ENCODE measurements around the gene EPS15.

DNA sequence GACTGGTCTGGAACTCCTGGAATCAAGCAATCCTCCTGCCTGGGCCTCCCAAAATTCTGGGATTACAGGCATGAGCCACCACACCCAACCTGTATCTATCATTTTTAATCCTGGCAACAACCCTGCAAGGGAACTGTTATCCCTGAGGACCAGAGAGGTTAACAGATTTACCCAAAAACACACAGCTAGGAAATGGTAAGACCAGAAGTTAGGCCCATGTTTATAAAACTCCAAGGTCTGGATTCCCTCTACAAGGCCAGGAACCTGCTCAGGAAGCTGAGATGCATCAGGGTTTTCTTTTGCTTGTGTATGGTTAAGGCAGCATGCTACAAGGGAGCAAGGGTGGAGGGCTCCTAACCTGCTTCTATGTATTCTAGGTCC lies 170.9 kb downstream of the EPS15 start:
- TF ChIP-seq, protein P1, sequence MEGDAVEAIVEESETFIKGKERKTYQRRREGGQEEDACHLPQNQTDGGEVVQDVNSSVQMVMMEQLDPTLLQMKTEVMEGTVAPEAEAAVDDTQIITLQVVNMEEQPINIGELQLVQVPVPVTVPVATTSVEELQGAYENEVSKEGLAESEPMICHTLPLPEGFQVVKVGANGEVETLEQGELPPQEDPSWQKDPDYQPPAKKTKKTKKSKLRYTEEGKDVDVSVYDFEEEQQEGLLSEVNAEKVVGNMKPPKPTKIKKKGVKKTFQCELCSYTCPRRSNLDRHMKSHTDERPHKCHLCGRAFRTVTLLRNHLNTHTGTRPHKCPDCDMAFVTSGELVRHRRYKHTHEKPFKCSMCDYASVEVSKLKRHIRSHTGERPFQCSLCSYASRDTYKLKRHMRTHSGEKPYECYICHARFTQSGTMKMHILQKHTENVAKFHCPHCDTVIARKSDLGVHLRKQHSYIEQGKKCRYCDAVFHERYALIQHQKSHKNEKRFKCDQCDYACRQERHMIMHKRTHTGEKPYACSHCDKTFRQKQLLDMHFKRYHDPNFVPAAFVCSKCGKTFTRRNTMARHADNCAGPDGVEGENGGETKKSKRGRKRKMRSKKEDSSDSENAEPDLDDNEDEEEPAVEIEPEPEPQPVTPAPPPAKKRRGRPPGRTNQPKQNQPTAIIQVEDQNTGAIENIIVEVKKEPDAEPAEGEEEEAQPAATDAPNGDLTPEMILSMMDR (IDR thresholded peaks at IDR 0.05; ENCODE audit: poor library complexity): no peak
- TF ChIP-seq EZH2phosphoT487 (IDR thresholded peaks at IDR 0.05; ENCODE audit: low read depth, severe bottlenecking, unreplicated experiment): no peak
- no peak for TF ChIP-seq EZH2 (IDR thresholded peaks at IDR 0.05; ENCODE audit: borderline replicate concordance)

All from hepatocyte (in vitro differentiated cells).